ENCODE measurements around the gene ALG3. TPM values are rescaled to one million over a fixed set of nuclear protein-coding genes. Genes with fewer than 3 reads are reported as not detected.

Gene ALG3
- total RNA-seq, 1 experiment from 2014 or later: 57.3 TPM

- no peaks in the 10 kb centered on the region for H3K4me1 Mint-ChIP-seq
- no peak for DNase-seq (ENCODE audit: low spot score)
- ChIA-PET POLR2A (no interaction called here), CTCF (interaction anchor here (0.6 to 1.3 kb wide), 6 partner anchors 12 to 261 kb away, joined by 3 to 8 read pairs (median 4); no protein-coding TSS in a partner anchor)
- no peaks in the 10 kb centered on the region for H3K9me3 Mint-ChIP-seq
- H3K27ac Mint-ChIP-seq: peak overlapping the region; percentile 33; the same call in 1 of the 2 replicates
- no peak for ATAC-seq
- no peak for TF ChIP-seq ZNF425 (CRISPR knock-in tag; conservative IDR thresholded peaks at IDR 0.05)
- no peak overlapping the region for H3K4me3 Mint-ChIP-seq
- H3K27me3 Mint-ChIP-seq (ENCODE audit: low read depth): no peaks in the 10 kb centered on the region
- peaks cover 10% of the 10 kb centered on the region for H3K36me3 Mint-ChIP-seq
Measured at GRCh38 chr3:184198509-184198908, 50.3 kb downstream of the ALG3 start.

GRCh38 chr3:184196536-184196935 is 52.2 kb downstream of the ALG3 start:
- TF ChIP-seq USF1 (CRISPR knock-in tag; IDR thresholded peaks at IDR 0.05): no peak
- TF ChIP-seq E2F4 (CRISPR knock-in tag; IDR thresholded peaks at IDR 0.05; ENCODE audit: borderline replicate concordance, low read depth): no peak
- TF ChIP-seq MAX (CRISPR knock-in tag; IDR thresholded peaks at IDR 0.05): no peak
- no peak for TF ChIP-seq FOXK1 (CRISPR knock-in tag; IDR thresholded peaks at IDR 0.05)
- TF ChIP-seq ARID4B (CRISPR knock-in tag; IDR thresholded peaks at IDR 0.05; ENCODE audit: borderline replicate concordance): no peak
- TF ChIP-seq NFYB (CRISPR knock-in tag; conservative IDR thresholded peaks at IDR 0.05; ENCODE audit: low read depth): no peak
- TF ChIP-seq ZNF121 (CRISPR knock-in tag; IDR thresholded peaks at IDR 0.05): no peak
- no peak for TF ChIP-seq FOXP1 (CRISPR knock-in tag; IDR thresholded peaks at IDR 0.05; ENCODE audit: borderline replicate concordance)
- no peak for TF ChIP-seq ATF3 (CRISPR knock-in tag; conservative IDR thresholded peaks at IDR 0.05)
- no peak for TF ChIP-seq ZNF671 (CRISPR knock-in tag; IDR thresholded peaks at IDR 0.05)
- no peak for TF ChIP-seq AR (CRISPR knock-in tag; IDR thresholded peaks at IDR 0.05)
- no peak for TF ChIP-seq CBFB (CRISPR knock-in tag; IDR thresholded peaks at IDR 0.05; ENCODE audit: low read depth)
- TF ChIP-seq ZNF232 (CRISPR knock-in tag; IDR thresholded peaks at IDR 0.05): no peak
- no peak for TF ChIP-seq ZNF416 (CRISPR knock-in tag; IDR thresholded peaks at IDR 0.05)
- Mint-ChIP-seq H3K4me3 (no peak overlapping the region), H3K36me3 (peaks cover 24% of the 10 kb centered on the region), H3K4me1 (no peaks in the 10 kb centered on the region), H3K9me3 (no peaks in the 10 kb centered on the region), H3K27me3 (ENCODE audit: low read depth) (no peaks in the 10 kb centered on the region), H3K27ac (no peak overlapping the region; the same call in 1 of the 2 replicates)
- CTCF ChIA-PET: interaction anchor here (1.5 to 2.1 kb wide), 3 partner anchors 31 to 292 kb away, joined by 3 to 8 read pairs (median 4); partner anchors contain the start of gene EEF1AKMT4
- POLR2A ChIA-PET: no interaction called here
- DNase-seq (ENCODE audit: low spot score) (no peak), ATAC-seq (no peak)

All from WTC11 (cell line).